Stimulated activated CD4-positive, alpha-beta T cell treated with anti-CD3 and anti-CD28 coated beads, Interleukin-12 subunit alpha, Interleukin-12 subunit beta, amount 100 ng/mL, for 4 hours (primary cell): Measurements from ENCODE around the gene AOPEP.

Experiments
- DNase-seq: peaks from one replicate; pipeline ENCODE4 v3.0.0-alpha.2; 2020

AOPEP gene

DNA sequence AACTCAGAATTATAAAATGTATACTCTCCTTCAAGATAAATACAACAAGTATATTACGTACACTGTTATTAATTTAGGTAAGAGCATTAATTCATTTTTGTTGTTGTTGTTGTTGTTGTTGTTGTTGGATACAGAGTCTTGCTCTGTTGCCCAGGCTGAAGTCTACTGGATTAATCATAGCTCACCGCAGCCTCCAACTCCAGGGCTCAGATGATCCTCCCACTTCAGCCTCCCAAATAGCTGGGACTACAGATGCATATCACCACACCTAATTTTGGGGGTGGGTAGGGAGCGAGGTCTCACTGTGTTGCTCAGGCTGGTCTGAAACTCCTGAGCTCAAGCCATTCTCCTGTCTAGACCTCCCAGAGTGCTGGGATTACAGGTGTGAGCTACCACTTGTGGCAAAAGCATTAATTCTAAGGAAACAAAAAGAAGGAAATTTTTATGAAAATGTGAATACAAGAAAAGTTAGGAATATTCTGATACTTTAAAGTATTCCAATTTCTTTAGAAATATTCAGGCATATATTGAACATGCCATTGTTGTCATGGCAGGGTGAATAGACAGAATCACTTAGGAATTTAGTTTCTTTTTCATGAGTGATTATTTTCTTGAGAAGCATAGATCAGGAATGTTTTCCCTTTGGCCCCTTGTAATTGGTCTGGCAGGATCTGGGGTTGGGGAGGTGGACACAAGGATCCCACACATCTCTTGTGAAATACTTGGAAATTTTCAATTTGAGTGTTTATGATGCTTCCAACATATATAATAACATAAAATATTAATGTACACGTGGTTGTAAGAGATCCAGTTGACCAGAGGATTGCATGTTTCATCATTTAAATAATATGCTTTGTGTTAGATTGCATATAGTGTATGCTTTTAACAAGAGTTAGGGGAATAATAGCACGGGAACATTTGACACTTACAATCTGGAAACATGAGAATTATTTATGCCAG lies 327.4 kb downstream of the AOPEP start:
- no peak for DNase-seq

DNA sequence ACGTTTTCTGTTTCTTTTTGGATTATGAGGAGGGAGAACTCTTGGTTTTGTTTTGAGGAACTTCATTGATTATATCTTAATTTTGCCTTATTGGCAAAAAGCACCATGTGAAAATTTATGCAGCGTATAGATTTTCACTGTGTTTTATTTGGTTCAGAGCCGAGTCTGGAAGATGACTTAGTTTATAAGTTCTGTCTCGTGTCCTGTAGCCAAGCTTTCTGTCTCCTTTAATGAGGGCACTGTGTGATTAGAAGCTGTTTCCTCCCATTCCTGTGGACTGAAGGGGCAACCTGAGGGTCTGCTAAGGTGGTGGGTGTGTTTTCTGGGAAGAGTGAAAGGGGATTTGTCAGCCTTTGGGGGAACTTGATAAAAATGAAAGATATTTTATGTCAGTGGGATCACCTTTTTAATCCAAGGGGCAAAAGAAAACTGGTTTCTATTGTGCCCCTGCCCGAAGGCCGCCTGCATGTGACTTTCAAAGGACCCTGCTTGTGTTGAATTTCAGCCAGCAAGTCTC lies 328.9 kb downstream of the AOPEP start:
- DNase-seq = no peak

DNA sequence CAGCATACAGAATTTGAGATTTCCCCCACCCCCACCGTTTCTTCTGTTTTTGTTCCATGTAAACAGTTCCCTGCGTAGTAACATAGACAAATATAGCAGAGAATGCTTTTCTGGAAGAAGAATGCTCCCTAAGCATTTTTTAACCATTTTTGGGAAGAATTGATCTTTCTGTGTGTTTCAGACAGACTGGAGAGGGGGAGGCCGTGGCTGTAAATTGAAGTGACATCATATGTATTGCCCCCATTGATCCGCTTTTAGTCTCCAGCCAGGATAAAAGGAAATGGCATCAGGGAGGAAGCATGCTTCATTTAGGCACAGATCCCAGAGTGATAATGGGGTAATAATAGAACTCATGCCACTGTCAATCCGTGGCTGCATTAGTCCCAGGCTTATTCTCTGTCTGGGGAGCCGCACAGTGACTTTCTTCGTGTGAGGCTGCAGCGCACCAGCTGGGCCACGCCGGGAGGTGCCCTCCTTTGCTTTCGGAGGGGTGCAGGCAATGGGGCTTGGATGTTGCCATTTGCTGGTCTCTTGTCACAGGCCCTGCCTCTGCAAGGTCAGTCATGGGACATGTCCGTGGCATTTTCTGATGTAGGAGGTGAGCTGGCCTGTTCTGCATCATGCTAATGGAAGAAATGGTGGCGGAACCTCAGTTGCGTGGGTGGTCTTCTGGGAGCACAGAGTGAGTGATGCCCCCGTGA lies 329.5 kb downstream of the AOPEP start:
- DNase-seq = no peak

GRCh38 chr9:95057101-95057500 lies 330.6 kb downstream of the AOPEP start:
- no peak for DNase-seq

DNA sequence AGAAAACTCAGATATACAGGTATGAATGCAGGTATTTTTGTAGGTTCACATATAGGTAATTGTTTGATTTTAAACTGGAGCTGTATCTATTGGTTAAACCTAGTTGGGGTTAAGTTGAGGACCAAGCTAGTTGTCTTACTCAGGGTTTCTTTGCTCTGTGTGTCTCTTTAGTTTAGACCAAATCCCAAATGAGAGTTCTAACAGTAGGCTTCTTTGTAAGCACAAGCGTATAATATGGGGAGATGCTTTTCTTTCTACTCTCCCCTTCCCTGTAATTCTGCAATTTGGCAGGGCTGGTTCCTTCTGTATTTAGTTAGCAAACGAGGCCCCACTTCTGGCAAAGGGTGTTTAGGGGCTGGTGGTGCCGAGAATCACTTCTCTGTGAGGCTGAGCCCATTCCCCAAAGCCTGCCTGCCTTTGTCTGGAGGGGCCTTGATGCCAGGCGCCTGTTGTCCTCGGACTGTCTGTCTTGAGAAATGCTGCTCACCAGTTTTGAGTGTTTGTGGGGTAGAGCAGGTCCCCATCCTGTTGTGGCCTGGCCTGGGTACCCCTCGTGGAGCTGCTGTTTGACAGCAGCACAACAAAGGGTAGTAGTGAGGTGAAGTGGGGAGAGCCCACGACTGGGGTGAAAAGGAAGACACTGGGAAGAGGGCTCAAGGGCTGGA lies 331.8 kb downstream of the AOPEP start:
- DNase-seq = no peak

DNA sequence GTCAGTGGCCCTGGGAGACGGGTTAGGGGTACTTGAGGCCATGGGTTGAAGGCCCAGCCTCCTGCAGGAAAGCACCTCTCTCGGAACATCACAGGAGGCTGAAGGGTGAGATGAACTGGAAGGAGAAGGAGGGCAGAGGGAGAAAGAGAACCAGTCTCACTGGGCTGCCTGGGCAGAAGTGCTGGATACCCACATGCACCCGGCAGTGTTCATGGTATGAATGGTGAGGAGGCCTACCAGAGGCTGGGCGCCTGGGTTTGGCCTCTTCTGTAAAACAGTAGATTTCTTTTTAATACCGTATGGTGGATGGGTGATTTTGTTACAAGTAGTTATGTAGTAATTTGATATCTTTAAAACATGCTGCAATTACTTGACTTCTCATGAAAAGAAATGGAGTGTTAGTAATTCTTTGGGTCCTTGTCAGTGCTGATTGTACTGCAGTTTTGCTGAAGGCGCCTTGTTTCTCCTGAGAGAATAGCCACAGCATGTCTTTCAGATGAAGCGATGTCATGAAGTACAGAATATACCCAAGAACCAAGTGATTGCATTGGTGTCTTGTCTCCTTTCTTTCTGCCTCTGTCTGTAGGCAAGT lies 332.4 kb downstream of the AOPEP start:
- DNase-seq = no peak

DNA sequence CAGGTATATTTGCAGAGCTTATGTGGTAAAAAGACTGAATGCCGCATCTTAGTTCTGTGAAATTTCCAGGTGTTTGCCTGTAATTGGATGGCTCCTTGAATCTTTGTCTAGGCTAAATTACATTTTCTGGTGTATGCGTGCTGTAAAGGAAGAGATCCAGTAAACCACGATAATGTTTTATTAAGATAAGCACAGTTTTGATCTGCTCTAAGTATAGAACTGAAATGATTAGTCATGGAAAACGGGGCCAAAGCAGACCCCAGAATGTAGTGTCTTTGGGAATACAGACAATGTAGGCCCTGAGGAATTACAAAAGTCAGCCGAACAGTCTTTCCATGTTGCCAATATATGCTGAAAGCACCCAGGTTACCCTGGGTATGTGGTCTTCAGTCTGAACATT lies 333.7 kb downstream of the AOPEP start:
- DNase-seq = no peak

GRCh38 chr9:95060916-95061315 lies 334.4 kb downstream of the AOPEP start:
- no peak for DNase-seq

GRCh38 chr9:95061916-95062595 lies 335.6 kb downstream of the AOPEP start:
- no peak for DNase-seq

GRCh38 chr9:95062596-95063065 lies 336.1 kb downstream of the AOPEP start:
- DNase-seq = no peak

DNA sequence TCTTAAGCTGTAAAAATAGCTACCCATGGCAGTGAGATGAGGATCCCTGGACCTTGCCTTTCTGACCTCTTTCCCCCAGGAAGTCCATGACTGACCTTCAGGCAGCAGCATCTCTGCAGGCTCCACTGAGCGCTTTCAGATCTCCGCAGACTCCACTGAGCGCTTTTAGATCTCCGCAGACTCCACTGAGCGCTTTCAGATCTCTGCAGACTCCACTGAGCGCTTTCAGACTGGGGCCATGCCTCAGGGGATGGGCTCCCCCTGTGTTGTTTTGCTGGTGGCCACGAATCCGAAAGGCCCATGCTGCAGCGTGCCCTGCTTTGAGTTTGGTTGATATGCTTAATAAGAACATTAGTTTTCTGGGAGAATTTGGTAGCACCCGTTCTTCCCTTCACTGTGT lies 336.8 kb downstream of the AOPEP start:
- no peak for DNase-seq

- DNase-seq = no peak
These were observed 338.7 kb downstream of the AOPEP start for GRCh38 chr9:95065224-95065623.

DNA sequence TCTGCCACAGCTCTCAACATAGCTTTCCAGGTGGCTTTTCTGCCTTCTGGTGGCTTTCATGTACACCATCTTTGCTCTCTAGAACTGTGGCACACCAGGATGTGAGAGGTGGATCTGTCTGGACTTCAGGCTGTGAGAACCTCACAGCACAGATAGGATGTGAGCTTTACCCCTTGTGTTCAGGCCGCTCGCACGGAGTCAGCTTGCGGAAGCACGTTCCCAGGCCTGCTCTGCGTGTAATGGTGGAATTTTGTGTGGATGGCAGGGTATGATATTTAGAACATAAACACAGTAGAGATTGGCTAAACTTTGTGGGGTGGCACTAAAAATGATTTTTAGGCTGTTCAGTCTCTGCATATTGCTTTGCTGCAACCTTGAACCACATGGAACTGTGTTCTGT lies 340.6 kb downstream of the AOPEP start:
- no peak for DNase-seq

DNA sequence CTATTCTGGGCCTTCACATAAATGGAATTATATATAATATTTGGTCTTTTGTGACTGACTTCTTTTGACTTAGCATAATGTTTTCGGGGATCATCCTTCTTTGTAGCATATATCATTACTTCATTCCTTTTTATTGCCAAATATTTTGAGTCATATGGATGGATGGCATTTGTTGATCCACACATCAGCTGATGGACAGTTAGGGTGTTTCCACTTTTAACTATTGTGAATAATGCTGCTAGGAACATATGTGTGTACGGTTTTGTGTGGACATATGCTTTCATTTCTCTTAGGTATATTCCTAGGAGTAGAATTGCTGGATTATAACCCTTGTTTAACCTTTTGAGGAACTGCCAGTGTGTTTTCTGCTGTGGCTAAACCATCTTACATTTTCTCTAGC lies 341.4 kb downstream of the AOPEP start:
- DNase-seq = no peak

GRCh38 chr9:95070549-95071021 lies 344.1 kb downstream of the AOPEP start:
- no peak for DNase-seq

DNA sequence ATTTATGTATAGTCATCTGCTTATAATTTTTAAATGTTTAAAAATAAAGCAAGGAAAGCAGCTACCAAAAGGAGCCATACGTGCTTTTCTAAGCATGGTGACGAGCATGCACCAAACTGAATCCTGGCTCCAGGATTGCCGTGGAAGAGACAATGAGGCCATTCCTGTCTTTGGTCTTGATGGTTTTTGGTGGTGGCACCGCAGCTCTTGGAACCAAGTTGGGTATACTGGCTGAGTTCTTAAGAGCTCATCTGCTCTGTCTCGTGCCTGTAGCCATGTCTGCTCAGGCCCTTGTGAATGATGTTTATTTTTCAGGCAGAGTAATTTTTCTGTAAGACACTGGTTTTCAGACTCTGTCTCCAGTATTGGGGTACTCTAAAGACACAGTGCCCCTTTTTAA lies 345.0 kb downstream of the AOPEP start:
- DNase-seq = no peak

DNA sequence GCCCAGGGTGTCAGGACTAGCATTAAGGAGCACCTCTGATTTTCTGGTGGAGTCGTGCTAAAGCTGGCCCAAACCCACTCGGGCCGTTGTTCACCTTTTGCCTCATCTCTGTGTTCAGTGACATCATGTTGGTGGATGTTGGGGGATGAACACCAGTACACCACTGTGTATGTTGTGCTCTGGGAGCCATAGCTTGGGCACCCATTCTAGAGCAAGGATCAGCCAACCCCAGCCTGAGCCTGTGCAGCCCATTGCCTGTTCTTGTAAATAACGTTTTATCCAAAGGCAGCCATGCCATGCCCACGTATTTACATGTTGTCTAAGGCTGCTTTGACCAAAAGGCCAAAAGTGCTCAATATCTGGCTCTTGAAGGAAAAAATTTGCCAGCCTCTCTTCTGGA lies 345.4 kb downstream of the AOPEP start:
- DNase-seq = no peak

DNA sequence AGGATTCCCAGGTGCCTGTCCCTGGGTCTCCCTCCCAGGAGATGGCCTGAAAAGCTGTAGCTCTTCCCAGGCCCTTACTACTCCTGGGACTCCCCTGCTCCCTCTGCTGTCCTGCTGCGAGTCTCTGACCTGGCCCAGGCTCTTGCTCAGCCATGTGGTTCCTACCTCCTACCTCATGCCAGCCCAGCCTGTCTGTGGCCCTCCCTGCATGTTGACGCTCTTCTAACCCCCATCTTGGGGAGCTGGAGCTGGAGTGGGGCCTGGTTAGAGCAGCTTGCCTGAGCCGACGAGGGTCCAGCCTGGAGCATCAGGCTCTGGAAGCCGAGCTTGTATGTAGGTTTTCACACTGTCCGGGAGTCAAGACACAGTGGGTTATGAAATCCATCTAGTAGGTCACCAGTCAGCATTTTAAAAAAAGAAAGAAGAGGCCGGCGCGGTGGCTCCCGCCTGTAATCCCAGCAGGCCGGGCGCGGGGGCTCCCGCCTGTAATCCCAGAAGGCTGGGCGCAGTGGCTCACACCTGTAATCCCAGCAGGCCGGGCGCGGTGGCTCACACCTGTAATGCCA lies 346.6 kb downstream of the AOPEP start:
- DNase-seq = no peak

GRCh38 chr9:95073918-95074317 lies 347.4 kb downstream of the AOPEP start:
- DNase-seq = no peak

DNA sequence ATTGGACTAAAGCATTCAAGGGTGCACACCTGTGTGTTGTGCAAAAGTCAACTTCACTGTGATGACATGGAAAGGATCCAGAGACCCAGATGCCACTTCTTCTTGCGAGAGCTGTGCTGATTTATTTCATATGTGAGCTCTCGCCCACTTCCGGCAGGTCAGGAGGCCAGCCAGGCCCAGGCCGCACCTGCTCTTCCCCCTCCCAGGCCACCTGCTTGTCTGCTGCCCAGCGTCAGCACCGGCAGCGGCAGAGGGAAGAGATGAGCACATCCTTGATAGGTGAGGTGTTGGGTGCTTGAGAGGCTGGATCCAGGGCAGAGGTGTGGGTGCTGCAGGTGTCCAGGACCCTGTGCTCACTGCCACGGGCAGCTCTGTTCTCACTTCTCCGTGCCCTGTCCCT lies 348.1 kb downstream of the AOPEP start:
- no peak for DNase-seq

GRCh38 chr9:95075700-95076099 lies 349.2 kb downstream of the AOPEP start:
- no peak for DNase-seq

DNA sequence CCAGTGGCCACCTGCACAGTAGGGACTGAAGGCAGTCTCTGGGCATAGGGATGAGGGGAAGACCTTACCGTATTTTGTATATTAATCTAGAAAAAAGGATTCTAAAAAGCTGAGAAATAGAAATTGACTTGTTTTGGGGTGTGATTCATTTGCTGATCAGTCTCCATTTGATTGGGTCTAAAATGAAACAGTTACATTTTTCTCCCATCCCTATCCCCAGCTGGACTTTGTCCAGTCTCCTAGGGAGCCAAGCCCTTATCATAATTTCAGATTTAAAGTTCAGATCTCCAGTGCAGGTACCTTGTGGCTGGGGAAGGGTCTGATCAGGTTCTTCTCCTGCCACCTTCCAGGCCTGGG lies 350.2 kb downstream of the AOPEP start:
- no peak for DNase-seq
